ENCODE measurements around the gene CGB5.
"Not testable (repeated sequence)": the region's sequence is repeated elsewhere in the genome, so short reads cannot be mapped to it uniquely, and the experiment has no call there.

GRCh38 chr19:49018388-49019241, 25.0 kb upstream of the CGB5 start:
- not testable (repeated sequence) for TF ChIP-seq CTCF (conservative IDR thresholded peaks at IDR 0.05; ENCODE audit: low read length); EZH2phosphoT487 (IDR thresholded peaks at IDR 0.05; ENCODE audit: borderline replicate concordance)

All from Loucy (cell line).